Measurements from ENCODE around the gene DCLRE1A. TPM values are rescaled to one million over a fixed set of nuclear protein-coding genes. Genes with fewer than 3 reads are reported as not detected.

Gene DCLRE1A
- total RNA-seq, 4 donors from 2014 or later, result 4.2 to 9.8 (median 6.2) TPM

GRCh38 chr10:113880236-113880635 is 26.4 kb upstream of the DCLRE1A start:
- ATAC-seq, result no peak
- Histone ChIP-seq H3K4me3 (no peak overlapping the region), H3K27me3 (no peaks in the 10 kb centered on the region), H3K27ac (no peak overlapping the region), H3K36me3 (peaks cover 0 to 48% of the 10 kb centered on the region in 2 donors), H3K9me3 (no peaks in the 10 kb centered on the region), H3K4me1 (no peaks in the 10 kb centered on the region)
- no peak for TF ChIP-seq CTCF (IDR thresholded peaks at IDR 0.05)
- TF ChIP-seq EP300 (IDR thresholded peaks at IDR 0.05), result no peak
- TF ChIP-seq POLR2A (IDR thresholded peaks at IDR 0.05), result no peak
- TF ChIP-seq POLR2AphosphoS5 (IDR thresholded peaks at IDR 0.05), result no peak
- 56 to 78% methylated on average over 1 of the region's 1 CpG for WGBS, 2 donors (ENCODE audit: low coverage in 1 of 2)

GRCh38 chr10:113879691-113880090 is 25.8 kb upstream of the DCLRE1A start:
- 86 to 92% methylated on average over 2 of the region's 2 CpGs for WGBS, 2 donors (ENCODE audit: low coverage in 1 of 2)
- peaks cover 0 to 48% of the 10 kb centered on the region in 2 donors for H3K36me3 ChIP-seq
- H3K27ac ChIP-seq, result no peak overlapping the region
- H3K27me3 ChIP-seq, result no peaks in the 10 kb centered on the region
- H3K9me3 ChIP-seq, result no peaks in the 10 kb centered on the region
- TF ChIP-seq EP300 (IDR thresholded peaks at IDR 0.05), result no peak
- TF ChIP-seq CTCF (IDR thresholded peaks at IDR 0.05), result no peak
- TF ChIP-seq POLR2A (IDR thresholded peaks at IDR 0.05), result no peak
- TF ChIP-seq POLR2AphosphoS5 (IDR thresholded peaks at IDR 0.05), result no peak
- no peaks in the 10 kb centered on the region for H3K4me1 ChIP-seq
- ATAC-seq, result no peak
- no peak overlapping the region for H3K4me3 ChIP-seq

GRCh38 chr10:113876461-113876860 is 22.6 kb upstream of the DCLRE1A start:
- H3K36me3 ChIP-seq, result peaks cover 0 to 37% of the 10 kb centered on the region in 2 donors
- no peak overlapping the region for H3K4me3 ChIP-seq
- peaks cover 0 to 17% (median 0%) of the 10 kb centered on the region in 3 donors for H3K9me3 ChIP-seq
- 83 to 88% methylated on average over 3 of the region's 3 CpGs for WGBS, 2 donors (ENCODE audit: low coverage in 1 of 2)
- no peaks in the 10 kb centered on the region for H3K27me3 ChIP-seq
- TF ChIP-seq EP300 (IDR thresholded peaks at IDR 0.05) (no peak), POLR2A (IDR thresholded peaks at IDR 0.05) (no peak), CTCF (IDR thresholded peaks at IDR 0.05) (no peak), POLR2AphosphoS5 (IDR thresholded peaks at IDR 0.05) (no peak)
- no peak overlapping the region for H3K27ac ChIP-seq
- H3K4me1 ChIP-seq, result no peaks in the 10 kb centered on the region
- ATAC-seq, result no peak

GRCh38 chr10:113875212-113875611 is 21.3 kb upstream of the DCLRE1A start:
- H3K9me3 ChIP-seq, result peaks cover 0 to 17% (median 0%) of the 10 kb centered on the region in 3 donors
- no peaks in the 10 kb centered on the region for H3K27me3 ChIP-seq
- H3K27ac ChIP-seq, result no peak overlapping the region
- H3K4me3 ChIP-seq, result no peak overlapping the region
- 100% methylated on average over 1 of the region's 1 CpG for WGBS, 2 donors (ENCODE audit: low coverage in 1 of 2)
- H3K4me1 ChIP-seq, result no peaks in the 10 kb centered on the region
- peaks cover 0 to 27% of the 10 kb centered on the region in 2 donors for H3K36me3 ChIP-seq
- no peak for TF ChIP-seq POLR2AphosphoS5 (IDR thresholded peaks at IDR 0.05)
- TF ChIP-seq EP300 (IDR thresholded peaks at IDR 0.05), result no peak
- TF ChIP-seq CTCF (IDR thresholded peaks at IDR 0.05), result no peak
- no peak for TF ChIP-seq POLR2A (IDR thresholded peaks at IDR 0.05)
- ATAC-seq, result no peak

- Histone ChIP-seq H3K4me3 (no peak overlapping the region), H3K27me3 (no peaks in the 10 kb centered on the region), H3K27ac (no peak overlapping the region), H3K9me3 (peaks cover 0 to 17% (median 0%) of the 10 kb centered on the region in 3 donors), H3K4me1 (no peaks in the 10 kb centered on the region), H3K36me3 (peaks cover 0 to 13% of the 10 kb centered on the region in 2 donors)
- no peak for TF ChIP-seq CTCF (IDR thresholded peaks at IDR 0.05)
- TF ChIP-seq POLR2A (IDR thresholded peaks at IDR 0.05), result no peak
- no peak for TF ChIP-seq POLR2AphosphoS5 (IDR thresholded peaks at IDR 0.05)
- TF ChIP-seq EP300 (IDR thresholded peaks at IDR 0.05), result no peak
- ATAC-seq, result no peak
- WGBS, 2 donors (ENCODE audit: low coverage in 1 of 2), result 100% methylated on average over 2 to 3 of the region's 3 CpGs
Observed at GRCh38 chr10:113872139-113873030, 18.5 kb upstream of the DCLRE1A start.

All from gastroesophageal sphincter (tissue), 4 donors.